GM18858 (cell line): ENCODE measurements around the gene DMAC2.
"Not testable (repeated sequence)": the region's sequence is repeated elsewhere in the genome, so short reads cannot be mapped to it uniquely, and the experiment has no call there.

Source experiments
- ATAC-seq: cut with Tn5 transposase; IDR thresholded peaks from one replicate; pipeline ENCODE4 v1.9.1; 2021; ENCODE audit not compliant: unreplicated experiment

Gene DMAC2

DNA sequence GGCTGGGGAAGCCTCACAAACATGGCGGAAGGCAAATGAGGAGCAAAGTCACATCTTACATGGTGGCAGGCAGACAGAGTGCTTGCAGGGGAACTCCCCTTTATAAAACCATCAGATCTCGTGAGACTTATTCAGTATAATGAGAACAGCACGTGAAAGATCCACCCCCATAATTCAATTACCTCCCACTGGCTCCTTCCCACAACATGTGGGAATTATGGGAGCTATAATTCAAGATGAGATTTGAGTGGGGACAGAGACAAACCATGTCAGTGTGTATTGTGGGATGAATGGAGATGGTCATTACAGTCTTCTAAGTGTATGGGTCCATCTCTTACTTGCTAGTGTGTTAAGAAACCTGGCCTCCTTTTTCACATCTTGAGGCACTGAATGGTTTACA, 37.7 kb downstream of the DMAC2 start:
- no peak for ATAC-seq

- no peak for ATAC-seq
These were observed 38.2 kb downstream of the DMAC2 start for GRCh38 chr19:41401483-41401882.

DNA sequence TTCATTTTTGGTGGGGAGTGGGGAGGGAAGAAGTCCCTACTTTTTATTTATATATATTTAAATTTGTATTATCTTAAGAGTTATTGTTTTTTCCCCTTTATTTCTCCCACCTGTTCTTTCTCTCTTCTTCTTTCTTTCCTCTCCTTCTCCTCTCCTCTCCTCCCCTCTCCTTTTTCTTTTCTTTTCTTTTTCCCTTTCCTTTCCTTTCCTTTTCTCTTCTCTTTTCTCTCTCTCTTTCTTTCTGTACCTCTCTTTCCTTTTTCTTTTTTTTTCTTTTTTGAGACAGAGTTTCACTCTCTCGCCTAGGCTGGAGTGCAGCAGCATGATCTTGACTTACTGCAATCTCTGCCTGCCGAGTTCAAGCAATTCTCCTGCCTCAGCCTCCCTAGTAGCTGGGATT, 40.2 kb downstream of the DMAC2 start:
- ATAC-seq: no peak

GRCh38 chr19:41399091-41399490, 40.6 kb downstream of the DMAC2 start:
- no peak for ATAC-seq

GRCh38 chr19:41398598-41398997, 41.1 kb downstream of the DMAC2 start:
- no peak for ATAC-seq

DNA sequence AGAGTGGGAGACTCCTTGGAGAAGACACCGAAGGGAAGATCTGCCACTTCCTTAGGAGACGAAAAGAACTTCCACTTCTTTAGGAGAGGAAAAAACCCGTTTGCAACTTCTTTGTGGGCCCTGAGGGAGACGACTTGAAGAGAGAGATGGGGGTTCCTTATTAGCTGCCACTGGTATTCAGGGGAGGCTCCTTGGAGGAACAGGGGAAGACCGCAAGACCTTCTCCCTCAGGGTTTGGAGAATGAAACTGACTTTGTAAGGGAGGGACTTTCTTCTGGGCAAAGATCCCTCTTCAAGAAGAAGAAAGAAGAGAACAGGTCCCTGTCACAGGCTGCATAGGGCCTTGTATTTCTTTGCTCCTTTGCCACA, 41.7 kb downstream of the DMAC2 start:
- no peak for ATAC-seq

DNA sequence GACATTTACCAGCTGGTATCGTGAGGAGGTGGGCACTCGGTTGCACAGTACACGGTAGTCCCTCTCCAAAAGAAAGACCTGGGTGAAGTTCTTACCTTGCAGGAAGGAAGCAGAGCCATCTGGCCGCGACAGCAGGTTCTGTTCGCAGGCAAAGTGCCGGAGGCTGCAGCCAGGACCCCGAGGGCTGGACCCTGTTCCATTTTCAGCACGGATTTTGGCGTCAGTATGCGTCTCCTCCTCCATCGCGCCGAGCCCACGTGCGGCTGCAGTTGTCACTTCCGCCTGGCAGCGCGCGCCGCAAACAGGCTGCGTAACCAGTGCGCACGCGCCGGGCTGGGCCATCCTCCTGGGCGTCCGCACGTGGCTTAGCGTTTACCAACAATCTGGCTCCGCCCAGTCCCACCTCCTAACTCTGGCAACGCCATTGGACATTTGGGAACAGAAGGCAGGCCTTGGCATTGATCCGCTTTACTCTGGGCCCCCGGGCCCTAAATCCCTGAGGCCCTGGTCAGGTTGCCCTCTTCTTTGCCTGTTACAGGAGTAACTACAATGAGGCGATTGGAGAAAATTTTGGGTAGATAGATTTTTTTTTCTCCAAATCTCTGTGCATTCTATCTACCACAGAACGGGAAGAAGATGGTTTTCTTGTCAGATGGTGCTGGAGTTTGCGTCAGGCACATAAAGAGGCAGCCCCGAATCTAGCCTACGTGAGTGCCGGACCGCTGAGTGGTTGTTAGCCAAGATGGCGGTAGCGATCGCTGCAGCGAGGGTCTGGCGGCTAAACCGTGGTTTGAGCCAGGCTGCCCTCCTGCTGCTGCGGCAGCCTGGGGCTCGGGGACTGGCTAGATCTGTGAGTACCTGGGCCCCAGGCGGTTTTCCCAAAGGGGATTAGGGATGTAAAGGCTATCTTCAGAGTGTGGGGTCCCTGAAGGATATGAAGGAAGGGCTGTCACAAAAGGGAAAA, 42.3 kb downstream of the DMAC2 start, which contains the start of the genes BCKDHA and EXOSC5:
Gene BCKDHA, plus strand, starts transcription at position 733 of the 964 bp plus-strand sequence. Its CDS starts 10 bp downstream, at position 743.
Gene EXOSC5, minus strand, starts transcription at position 274 of the 964 bp plus-strand sequence. Its CDS starts 31 bp downstream, at position 243.
- peak; percentile 72 for ATAC-seq

DNA sequence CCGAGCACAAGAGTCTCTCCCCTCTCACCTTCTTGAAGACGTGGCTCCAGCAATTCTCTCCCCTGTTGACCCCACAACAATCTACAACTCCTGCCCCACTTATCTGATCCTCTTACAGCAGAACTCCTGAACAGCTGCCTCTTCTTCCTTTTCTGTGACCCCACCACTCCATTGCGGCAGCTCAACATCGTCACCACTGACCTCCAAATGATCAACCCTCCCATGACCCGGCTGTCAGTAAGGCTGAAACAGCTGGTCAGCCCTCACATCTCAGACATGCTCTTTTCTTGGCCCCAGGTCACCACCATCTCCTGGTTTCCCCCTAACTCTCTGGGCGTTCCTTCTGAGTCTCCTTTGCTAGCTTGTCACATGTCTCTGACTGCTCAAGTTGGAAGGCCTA, 44.4 kb downstream of the DMAC2 start:
- ATAC-seq: no peak

GRCh38 chr19:41392775-41393174, 46.9 kb downstream of the DMAC2 start:
- ATAC-seq: no peak

GRCh38 chr19:41391618-41392017, 48.1 kb downstream of the DMAC2 start:
- no peak for ATAC-seq

DNA sequence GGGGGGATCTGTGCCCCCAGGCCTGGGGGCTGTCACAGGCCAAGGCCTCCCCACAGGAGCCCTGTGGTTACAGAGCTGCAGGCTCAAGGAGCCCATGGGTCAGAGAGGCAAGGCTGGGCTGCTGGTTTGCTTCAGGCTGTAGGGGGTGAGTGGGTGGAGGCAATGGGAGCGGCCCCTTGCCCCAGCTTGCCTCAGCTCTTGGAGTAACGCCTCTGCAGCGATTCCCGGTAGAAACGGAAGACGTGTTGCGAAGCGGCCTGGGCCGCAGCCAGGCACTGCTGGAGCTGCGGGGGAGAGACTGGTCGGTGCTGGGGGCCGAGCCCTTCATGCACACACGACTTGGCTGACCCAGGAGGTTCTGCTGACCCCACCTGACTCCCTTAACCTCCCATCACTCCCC, 53.3 kb downstream of the DMAC2 start:
- no peak for ATAC-seq

DNA sequence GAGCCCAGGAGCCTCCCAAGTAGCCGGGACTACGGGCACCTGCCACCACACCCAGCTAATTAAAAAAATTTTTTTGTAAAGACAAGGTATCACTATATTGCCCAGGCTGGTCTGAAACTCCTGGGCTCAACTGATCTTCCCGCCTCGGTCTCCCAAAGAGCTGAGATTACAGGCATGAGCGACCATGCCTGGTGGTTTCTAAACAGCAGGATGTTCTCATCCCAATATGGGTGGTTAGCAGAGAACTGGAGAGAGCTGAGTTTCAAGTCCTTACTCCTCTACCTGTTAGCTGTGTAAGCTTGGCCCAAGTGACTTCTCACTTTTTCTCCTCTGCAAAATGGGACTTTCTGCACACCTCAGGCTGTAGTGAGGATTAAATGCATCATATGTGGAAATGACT, 55.4 kb downstream of the DMAC2 start:
- ATAC-seq: no peak

DNA sequence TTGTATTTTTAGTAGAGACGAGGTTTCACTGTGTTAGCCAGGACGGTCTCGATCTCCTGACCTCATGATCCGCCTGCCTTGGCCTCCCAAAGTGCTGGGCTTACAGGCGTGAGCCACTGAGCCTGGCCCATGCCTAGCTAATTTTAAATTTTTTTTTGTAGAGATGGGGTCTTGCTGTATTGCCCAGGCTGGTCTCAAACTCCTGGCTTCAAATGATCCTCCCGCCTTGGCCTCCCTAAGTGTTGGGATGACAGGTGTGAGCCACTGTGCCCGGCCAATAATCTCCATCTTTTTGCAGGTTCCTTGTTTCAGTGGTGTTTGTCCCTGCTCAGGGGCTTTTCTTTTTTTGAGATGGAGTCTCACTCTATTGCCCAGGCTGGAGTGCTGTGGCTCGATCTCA, 58.2 kb downstream of the DMAC2 start:
- ATAC-seq: not testable (repeated sequence)
